ENCODE measurements around the gene COL18A1. TPM values are rescaled to one million over a fixed set of nuclear protein-coding genes. Genes with fewer than 3 reads are reported as not detected.

Gene COL18A1
- total RNA-seq, 1 experiment from 2014 or later, result 676 TPM

DNA sequence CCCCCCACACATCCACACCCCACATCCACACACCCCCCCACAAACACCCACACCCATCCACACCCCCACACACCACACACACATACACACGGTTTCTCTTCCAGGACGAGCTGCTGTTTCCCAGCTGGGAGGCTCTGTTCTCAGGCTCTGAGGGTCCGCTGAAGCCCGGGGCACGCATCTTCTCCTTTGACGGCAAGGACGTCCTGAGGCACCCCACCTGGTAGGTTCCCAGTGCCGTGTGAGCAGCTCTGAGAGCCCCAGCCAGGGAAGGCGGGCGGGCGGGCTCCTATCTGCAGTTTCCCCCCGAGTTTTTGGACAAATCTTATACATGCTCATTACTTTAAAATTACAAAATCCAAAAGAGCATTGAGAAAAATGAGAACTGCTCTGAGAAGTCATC lies 106.0 kb downstream of the COL18A1 start:
- H3K27me3 ChIP-seq (ENCODE audit: control insufficient read depth, insufficient read depth, low read length), result no peaks in the 10 kb centered on the region
- ChIA-PET POLR2A (no interaction called here), CTCF (no interaction called here)
- H3K9me3 ChIP-seq (ENCODE audit: control insufficient read depth, insufficient read depth, low read depth, low read length), result no peaks in the 10 kb centered on the region
- H3K27ac ChIP-seq (ENCODE audit: low read length), result no peak overlapping the region
- TF ChIP-seq SIN3A (IDR thresholded peaks at IDR 0.05; ENCODE audit: borderline replicate concordance, insufficient read depth, low read depth, low read length) (no peak), TCF7L2 (IDR thresholded peaks at IDR 0.05; ENCODE audit: low read depth, low read length) (no peak), POLR2AphosphoS5 (IDR thresholded peaks at IDR 0.05; ENCODE audit: low read depth, low read length) (no peak)
- TF ChIP-seq, protein P1, sequence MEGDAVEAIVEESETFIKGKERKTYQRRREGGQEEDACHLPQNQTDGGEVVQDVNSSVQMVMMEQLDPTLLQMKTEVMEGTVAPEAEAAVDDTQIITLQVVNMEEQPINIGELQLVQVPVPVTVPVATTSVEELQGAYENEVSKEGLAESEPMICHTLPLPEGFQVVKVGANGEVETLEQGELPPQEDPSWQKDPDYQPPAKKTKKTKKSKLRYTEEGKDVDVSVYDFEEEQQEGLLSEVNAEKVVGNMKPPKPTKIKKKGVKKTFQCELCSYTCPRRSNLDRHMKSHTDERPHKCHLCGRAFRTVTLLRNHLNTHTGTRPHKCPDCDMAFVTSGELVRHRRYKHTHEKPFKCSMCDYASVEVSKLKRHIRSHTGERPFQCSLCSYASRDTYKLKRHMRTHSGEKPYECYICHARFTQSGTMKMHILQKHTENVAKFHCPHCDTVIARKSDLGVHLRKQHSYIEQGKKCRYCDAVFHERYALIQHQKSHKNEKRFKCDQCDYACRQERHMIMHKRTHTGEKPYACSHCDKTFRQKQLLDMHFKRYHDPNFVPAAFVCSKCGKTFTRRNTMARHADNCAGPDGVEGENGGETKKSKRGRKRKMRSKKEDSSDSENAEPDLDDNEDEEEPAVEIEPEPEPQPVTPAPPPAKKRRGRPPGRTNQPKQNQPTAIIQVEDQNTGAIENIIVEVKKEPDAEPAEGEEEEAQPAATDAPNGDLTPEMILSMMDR (IDR thresholded peaks at IDR 0.05), result no peak
- TF ChIP-seq, protein P2, sequence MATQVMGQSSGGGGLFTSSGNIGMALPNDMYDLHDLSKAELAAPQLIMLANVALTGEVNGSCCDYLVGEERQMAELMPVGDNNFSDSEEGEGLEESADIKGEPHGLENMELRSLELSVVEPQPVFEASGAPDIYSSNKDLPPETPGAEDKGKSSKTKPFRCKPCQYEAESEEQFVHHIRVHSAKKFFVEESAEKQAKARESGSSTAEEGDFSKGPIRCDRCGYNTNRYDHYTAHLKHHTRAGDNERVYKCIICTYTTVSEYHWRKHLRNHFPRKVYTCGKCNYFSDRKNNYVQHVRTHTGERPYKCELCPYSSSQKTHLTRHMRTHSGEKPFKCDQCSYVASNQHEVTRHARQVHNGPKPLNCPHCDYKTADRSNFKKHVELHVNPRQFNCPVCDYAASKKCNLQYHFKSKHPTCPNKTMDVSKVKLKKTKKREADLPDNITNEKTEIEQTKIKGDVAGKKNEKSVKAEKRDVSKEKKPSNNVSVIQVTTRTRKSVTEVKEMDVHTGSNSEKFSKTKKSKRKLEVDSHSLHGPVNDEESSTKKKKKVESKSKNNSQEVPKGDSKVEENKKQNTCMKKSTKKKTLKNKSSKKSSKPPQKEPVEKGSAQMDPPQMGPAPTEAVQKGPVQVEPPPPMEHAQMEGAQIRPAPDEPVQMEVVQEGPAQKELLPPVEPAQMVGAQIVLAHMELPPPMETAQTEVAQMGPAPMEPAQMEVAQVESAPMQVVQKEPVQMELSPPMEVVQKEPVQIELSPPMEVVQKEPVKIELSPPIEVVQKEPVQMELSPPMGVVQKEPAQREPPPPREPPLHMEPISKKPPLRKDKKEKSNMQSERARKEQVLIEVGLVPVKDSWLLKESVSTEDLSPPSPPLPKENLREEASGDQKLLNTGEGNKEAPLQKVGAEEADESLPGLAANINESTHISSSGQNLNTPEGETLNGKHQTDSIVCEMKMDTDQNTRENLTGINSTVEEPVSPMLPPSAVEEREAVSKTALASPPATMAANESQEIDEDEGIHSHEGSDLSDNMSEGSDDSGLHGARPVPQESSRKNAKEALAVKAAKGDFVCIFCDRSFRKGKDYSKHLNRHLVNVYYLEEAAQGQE (IDR thresholded peaks at IDR 0.05; ENCODE audit: insufficient read depth in 1 of 2, low read depth in 2 of 2, low read length in 1 of 2), result no peak
- H3K4me3 ChIP-seq (ENCODE audit: low read depth in 2 of 2, low read length in 2 of 2), result no peak overlapping the region
- H3K36me3 ChIP-seq (ENCODE audit: control insufficient read depth, insufficient read depth, low read length), result no peaks in the 10 kb centered on the region; the same call in 1 of the 2 replicates
- no peak for ATAC-seq
- no peak for DNase-seq (ENCODE audit: low read depth, low spot score)
- in situ Hi-C loops (cut with HindIII; ENCODE audit: low pct_unique_long_range_greater_than_20kb, low sequenced_read_pairs) (no loop called here), intact Hi-C loops (cut with micrococcal nuclease; ENCODE audit: unreplicated experiment) (no loop called here)
- peaks cover 33% of the 10 kb centered on the region for H3K4me1 ChIP-seq (ENCODE audit: control insufficient read depth, insufficient read depth, low read length)
- BruUV-seq (replicated peaks), result no TSS peak

DNA sequence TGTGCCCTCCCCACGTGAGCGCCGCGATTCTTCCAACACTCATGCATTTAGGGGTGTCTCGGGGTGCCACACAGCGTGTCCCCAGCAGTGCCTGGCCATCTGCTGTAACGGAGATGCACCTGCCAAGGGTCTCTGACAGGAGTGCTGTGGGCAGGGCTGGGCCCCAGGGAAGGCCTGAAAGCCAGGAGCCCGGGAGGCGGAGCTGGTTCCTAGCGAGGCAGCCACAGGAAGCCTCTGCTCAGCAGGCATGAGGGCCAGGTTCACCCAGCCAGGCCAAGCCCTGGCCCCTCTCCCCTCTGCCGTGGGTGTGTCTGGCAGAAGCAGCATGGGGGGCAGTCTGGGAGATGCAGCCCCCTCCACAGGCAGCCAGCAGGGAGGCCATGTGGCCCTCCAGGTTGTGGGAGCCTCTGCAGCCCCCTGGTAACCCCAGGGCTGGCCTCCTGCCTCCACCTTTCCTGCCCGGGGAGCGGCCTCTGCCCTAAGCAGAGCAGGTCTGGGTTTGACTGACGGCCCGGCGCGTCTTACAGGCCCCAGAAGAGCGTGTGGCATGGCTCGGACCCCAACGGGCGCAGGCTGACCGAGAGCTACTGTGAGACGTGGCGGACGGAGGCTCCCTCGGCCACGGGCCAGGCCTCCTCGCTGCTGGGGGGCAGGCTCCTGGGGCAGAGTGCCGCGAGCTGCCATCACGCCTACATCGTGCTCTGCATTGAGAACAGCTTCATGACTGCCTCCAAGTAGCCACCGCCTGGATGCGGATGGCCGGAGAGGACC lies 106.9 kb downstream of the COL18A1 start:
- H3K9me3 ChIP-seq (ENCODE audit: control insufficient read depth, insufficient read depth, low read depth, low read length), result no peaks in the 10 kb centered on the region
- in situ Hi-C loops (cut with HindIII; ENCODE audit: low pct_unique_long_range_greater_than_20kb, low sequenced_read_pairs), result no loop called here
- CTCF ChIA-PET, result no interaction called here
- TF ChIP-seq, protein P1 (IDR thresholded peaks at IDR 0.05), result no peak
- TF ChIP-seq SIN3A (IDR thresholded peaks at IDR 0.05; ENCODE audit: borderline replicate concordance, insufficient read depth, low read depth, low read length) (no peak), TCF7L2 (IDR thresholded peaks at IDR 0.05; ENCODE audit: low read depth, low read length) (no peak), POLR2AphosphoS5 (IDR thresholded peaks at IDR 0.05; ENCODE audit: low read depth, low read length) (no peak)
- TF ChIP-seq, protein P2 (IDR thresholded peaks at IDR 0.05; ENCODE audit: insufficient read depth in 1 of 2, low read depth in 2 of 2, low read length in 1 of 2), result no peak
- no peak for ATAC-seq
- no peak for DNase-seq (ENCODE audit: low read depth, low spot score)
- peaks cover 31% of the 10 kb centered on the region for H3K4me1 ChIP-seq (ENCODE audit: control insufficient read depth, insufficient read depth, low read length)
- POLR2A ChIA-PET, result no interaction called here
- H3K27me3 ChIP-seq (ENCODE audit: control insufficient read depth, insufficient read depth, low read length), result no peaks in the 10 kb centered on the region
- no TSS peak for BruUV-seq (replicated peaks)
- H3K4me3 ChIP-seq (ENCODE audit: low read depth in 2 of 2, low read length in 2 of 2), result no peak overlapping the region
- intact Hi-C loops (cut with micrococcal nuclease; ENCODE audit: unreplicated experiment), result no loop called here
- no peaks in the 10 kb centered on the region for H3K36me3 ChIP-seq (ENCODE audit: control insufficient read depth, insufficient read depth, low read length)
- H3K27ac ChIP-seq (ENCODE audit: low read length), result 0 out of 2 replicates have a peak overlapping the region, but pooled peaks have one; percentile 12

Data from Panc1 (cell line).